HG03039 (cell line): ENCODE measurements around the gene CAMKK2.
"Not testable (repeated sequence)": the region's sequence is repeated elsewhere in the genome, so short reads cannot be mapped to it uniquely, and the experiment has no call there.

ENCODE experiments used
- ATAC-seq: cut with Tn5 transposase; IDR thresholded peaks from one replicate; pipeline ENCODE4 v1.9.1; 2021; ENCODE audit warnings: mild to moderate bottlenecking, moderate library complexity; ENCODE audit not compliant: unreplicated experiment

Gene CAMKK2

GRCh38 chr12:121202407-121203355, 93.8 kb downstream of the CAMKK2 start:
- no peak for ATAC-seq

DNA sequence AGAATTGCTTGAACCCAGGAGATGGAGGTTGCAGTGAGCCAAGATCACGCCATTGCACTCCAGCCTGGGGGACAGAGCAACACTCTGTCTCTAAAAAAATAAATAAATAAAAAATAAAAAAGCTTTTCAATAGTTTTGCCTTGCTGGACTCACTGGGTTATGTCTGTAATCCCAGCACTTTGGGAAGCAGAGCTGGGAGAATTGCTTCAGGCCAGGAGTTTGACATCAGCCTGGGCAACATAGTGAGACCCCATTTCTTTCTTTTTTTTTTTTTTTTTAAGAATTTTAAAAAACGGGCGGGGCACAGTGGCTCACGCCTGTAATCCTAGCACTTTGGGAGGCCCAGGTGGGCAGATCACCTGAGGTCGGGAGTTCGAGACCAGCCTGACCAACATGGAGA, 95.4 kb downstream of the CAMKK2 start:
- not testable (repeated sequence) for ATAC-seq

- ATAC-seq: no peak
These were observed 97.6 kb downstream of the CAMKK2 start for GRCh38 chr12:121198949-121199348.

DNA sequence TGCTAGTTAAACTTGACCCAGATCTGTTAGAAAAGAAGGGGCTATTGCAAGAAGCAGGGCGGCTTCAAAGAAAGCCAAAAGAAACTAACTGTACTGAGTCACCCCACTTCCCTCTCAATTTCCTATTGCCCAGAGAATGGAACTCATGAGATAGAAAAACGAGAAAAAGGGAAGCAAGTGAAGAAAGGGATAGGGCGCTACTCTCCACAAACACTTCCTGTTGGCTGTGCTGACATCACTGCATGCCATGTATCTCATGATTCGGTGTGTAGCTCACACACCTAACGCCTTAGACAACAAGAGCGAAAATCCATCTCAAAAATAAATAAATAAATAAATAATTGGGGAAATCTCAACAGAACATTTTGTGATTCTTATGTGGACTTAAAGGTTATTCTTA, 99.6 kb downstream of the CAMKK2 start:
- ATAC-seq: no peak

GRCh38 chr12:121191151-121191550, 105.4 kb downstream of the CAMKK2 start:
- no peak for ATAC-seq

DNA sequence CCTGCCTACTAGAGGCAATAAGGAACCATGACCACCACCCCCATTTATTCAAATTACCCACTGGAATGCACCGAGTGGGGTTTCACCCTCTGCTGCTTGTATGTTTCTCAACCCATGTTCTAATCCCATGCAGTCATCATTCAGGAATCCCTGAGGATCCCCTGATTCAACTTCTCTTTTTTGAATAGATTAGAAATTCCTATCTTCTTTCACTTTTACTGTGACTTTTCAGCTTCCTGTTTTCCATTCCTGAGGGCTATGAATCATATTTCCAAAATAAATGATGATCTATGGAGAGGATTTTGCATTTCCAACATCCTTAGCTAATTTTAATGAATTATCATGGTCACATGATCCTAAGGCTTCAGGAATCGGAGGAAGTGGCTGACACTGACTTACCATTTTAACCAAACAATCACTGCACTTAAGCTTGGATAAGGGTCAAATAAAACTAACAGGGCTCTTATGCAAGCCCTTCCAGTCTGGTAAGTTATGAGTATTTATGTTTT, 105.9 kb downstream of the CAMKK2 start:
- ATAC-seq: no peak

DNA sequence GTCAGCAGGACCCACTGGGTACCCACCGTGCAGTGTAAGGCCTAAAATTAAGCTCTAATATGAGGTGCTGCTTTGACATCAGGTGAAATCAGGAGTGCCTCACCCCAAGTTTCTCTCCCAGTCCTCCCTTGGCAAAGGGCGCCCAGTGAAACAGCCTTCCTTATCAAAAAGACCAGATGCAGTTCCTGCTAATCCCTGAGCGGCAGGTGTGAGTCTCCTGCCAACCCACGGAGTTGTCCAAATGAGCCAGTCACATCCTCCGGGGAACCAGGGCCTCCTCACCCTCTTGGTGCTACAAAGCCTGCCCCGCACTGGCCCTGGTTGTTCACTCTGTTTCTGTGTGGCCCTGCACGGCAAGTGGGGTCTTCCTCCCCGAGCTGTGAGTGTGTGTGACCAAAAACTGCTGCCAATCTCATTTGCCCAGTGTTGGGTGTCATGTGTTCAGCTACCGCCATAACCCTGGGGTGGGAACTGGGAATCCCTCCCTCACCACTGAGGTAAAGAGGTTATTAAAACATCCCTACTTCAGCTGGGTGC, 106.8 kb downstream of the CAMKK2 start:
- no peak for ATAC-seq

DNA sequence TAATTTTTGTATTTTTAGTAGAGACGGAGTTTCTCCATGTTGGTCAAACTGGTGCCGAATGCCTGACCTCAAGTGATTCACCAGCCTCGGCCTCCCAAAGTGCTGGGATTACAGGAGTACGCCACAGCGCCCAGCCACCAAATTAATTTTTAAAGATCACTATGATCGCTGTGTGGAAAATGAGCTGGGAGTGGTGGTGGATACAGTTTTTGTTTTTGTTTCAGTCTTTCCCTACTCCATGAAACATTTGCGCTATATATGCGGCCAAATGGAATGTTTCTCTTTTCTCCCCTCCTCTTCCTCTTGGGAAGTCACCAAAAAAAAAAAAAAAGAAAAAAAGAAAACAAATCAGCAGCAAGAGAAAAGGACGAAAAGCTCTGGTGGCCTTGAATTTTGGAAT, 107.4 kb downstream of the CAMKK2 start:
- ATAC-seq: no peak

DNA sequence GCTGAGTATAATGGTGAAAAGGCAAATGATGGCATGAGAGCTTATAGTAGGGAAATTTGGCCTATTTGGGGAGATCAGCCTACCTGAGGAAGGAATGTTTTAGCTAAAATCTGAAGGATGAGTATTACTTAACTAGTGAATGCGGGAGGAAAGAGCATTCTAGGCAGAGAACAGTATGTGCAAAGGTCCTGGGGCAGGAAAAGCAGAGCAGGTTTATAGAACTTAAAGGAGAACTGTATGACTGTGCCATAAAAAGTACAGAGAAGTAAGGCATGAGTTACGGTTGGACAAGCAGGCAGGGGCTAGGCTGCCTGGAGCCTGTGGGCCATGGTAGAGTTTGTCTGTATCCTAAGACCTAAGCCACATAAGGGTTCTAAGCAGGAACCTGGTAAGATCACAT, 108.3 kb downstream of the CAMKK2 start:
- ATAC-seq: no peak
